NOMO-1 treated with DMSO at 0.1 percent for 48 hours (cell line): ENCODE measurements around the gene TOMM20.
"Not testable (repeated sequence)": the region's sequence is repeated elsewhere in the genome, so short reads cannot be mapped to it uniquely, and the experiment has no call there.

Experiments used
- DNase-seq: peaks from one replicate; lab custom pipeline; 2025; ENCODE audit not compliant: unreplicated experiment; lab: John Stamatoyannopoulos, UW

The TOMM20 gene

GRCh38 chr1:235085411-235086117 lies 43.1 kb downstream of the TOMM20 start:
- not testable (repeated sequence) for DNase-seq

- not testable (repeated sequence) for DNase-seq
These were observed 47.8 kb downstream of the TOMM20 start for GRCh38 chr1:235080788-235081187.

GRCh38 chr1:235080297-235080657 lies 48.4 kb downstream of the TOMM20 start:
- DNase-seq = not testable (repeated sequence)

- DNase-seq = no peak
These were observed 49.0 kb downstream of the TOMM20 start for GRCh38 chr1:235079443-235080296.

- DNase-seq = no peak
These were observed 49.9 kb downstream of the TOMM20 start for GRCh38 chr1:235078480-235079381.

GRCh38 chr1:235077571-235078479 lies 50.8 kb downstream of the TOMM20 start:
- DNase-seq = peak; percentile 34

GRCh38 chr1:235077163-235077540 lies 51.5 kb downstream of the TOMM20 start:
- DNase-seq = no peak

- no peak for DNase-seq
These were observed 52.0 kb downstream of the TOMM20 start for GRCh38 chr1:235076504-235077162.

GRCh38 chr1:235075777-235076308 lies 52.8 kb downstream of the TOMM20 start:
- no peak for DNase-seq

GRCh38 chr1:235075048-235075776 lies 53.4 kb downstream of the TOMM20 start:
- DNase-seq = peak; percentile 60

GRCh38 chr1:235074523-235075047 lies 54.1 kb downstream of the TOMM20 start:
- DNase-seq = peak; percentile 78

- no peak for DNase-seq
These were observed 54.6 kb downstream of the TOMM20 start for GRCh38 chr1:235073968-235074522.

GRCh38 chr1:235073331-235073967 lies 55.2 kb downstream of the TOMM20 start:
- peak; percentile 59 for DNase-seq

GRCh38 chr1:235072577-235072976 lies 56.1 kb downstream of the TOMM20 start:
- DNase-seq = not testable (repeated sequence)

- DNase-seq = no peak
These were observed 56.5 kb downstream of the TOMM20 start for GRCh38 chr1:235072096-235072495.

GRCh38 chr1:235070819-235071218 lies 57.8 kb downstream of the TOMM20 start:
- DNase-seq = no peak
